ENCODE results near the gene DVL1.
A peak's percentile ranks its signal among the peaks of the same experiment; 100 is the strongest.

Gene DVL1

DNA sequence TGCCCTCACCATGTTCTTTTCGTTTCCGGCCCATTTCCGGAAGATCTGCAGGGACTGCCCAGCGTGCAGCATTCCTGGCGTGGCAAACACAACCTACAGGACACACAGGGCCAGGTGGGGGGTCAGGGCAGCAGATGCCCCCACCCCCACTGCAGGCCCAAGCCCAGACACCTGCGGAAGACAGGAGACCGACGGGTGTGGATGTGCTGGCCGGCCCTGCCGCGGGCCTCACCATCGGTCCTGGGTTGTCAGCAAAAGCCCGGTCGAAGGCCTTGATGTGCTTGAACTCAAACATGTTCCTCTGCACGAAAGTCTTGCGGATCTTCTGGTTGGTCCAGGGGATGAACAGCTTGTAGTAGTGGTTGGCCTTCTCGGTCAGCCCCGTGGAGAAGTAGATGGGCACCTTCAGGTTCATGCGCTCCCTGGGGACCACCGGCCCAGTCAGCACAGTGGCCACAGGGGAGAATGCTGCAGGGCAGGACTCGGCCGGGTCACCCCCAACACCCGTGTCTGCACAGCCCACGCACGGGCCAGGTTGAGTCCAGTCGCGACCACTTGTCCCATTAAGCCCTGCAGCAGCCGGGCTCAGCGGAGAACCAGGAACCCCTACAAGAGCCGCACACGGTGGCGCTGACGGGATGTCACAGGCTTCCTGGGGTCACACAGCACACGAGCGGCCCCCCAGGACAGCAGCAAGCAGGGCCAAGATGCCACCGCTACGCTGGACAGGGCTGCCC lies 35.5 kb downstream of the DVL1 start:
- Histone ChIP-seq H3K23ac (ENCODE audit: low read length in 2 of 2) (no peak overlapping the region), H3K4me1 (ENCODE audit: control insufficient read depth, insufficient read depth, low read depth, low read length) (peaks cover 23% of the 10 kb centered on the region), H2BK12ac (ENCODE audit: low read length in 2 of 2) (no peak overlapping the region), H3K79me1 (replicated peaks; ENCODE audit: low read length, poor library complexity, severe bottlenecking) (peaks cover 37% of the 10 kb centered on the region), H3K27ac (ENCODE audit: low read length, poor library complexity, severe bottlenecking) (no peak overlapping the region), H2BK5ac (ENCODE audit: low read depth, low read length, poor library complexity, severe bottlenecking) (no peak overlapping the region), H3K36me3 (ENCODE audit: control insufficient read depth in 1 of 2, insufficient read depth in 2 of 2, low read depth in 1 of 2, low read length in 2 of 2) (peaks cover 60 to 78% of the 10 kb centered on the region in 2 experiments), H3K9ac (ENCODE audit: low read length) (no peak overlapping the region), H3K18ac (ENCODE audit: low read depth in 1 of 2, low read length in 2 of 2) (no peak overlapping the region), H4K91ac (ENCODE audit: low read length) (no peak overlapping the region), H4K8ac (ENCODE audit: low read length) (no peak overlapping the region), H3K9me3 (ENCODE audit: control insufficient read depth, low read length) (no peaks in the 10 kb centered on the region), H2AK5ac (ENCODE audit: low read length, severe bottlenecking) (no peak overlapping the region), H3K4ac (ENCODE audit: low read depth in 1 of 2, low read length in 2 of 2) (no peak overlapping the region), H2BK120ac (ENCODE audit: low read depth, low read length) (no peak overlapping the region), H3K27me3 (ENCODE audit: control insufficient read depth in 1 of 2, insufficient read depth in 1 of 2, low read length in 2 of 2) (no peaks in the 10 kb centered on the region), H3K4me2 (ENCODE audit: low read length, poor library complexity, severe bottlenecking) (no peak overlapping the region), H3K14ac (ENCODE audit: low read length in 2 of 2) (no peak overlapping the region), H2BK15ac (ENCODE audit: low read depth, poor library complexity, severe bottlenecking) (no peak overlapping the region), H2AFZ (ENCODE audit: low read depth, low read length) (no peak overlapping the region), H3K4me3 (ENCODE audit: insufficient read depth in 1 of 2, low read depth in 1 of 2, low read length in 2 of 2) (peak overlapping the region in 1 of 2 experiments; percentile 27)
- WGBS = 92% methylated on average over 37 of the region's 37 CpGs
- no peak for DNase-seq

- no peak overlapping the region for H2BK120ac ChIP-seq (ENCODE audit: low read depth, low read length)
- H3K4me1 ChIP-seq (ENCODE audit: control insufficient read depth, insufficient read depth, low read depth, low read length) = peaks cover 18% of the 10 kb centered on the region
- H3K23ac ChIP-seq (ENCODE audit: low read length in 2 of 2) = no peak overlapping the region
- no peak overlapping the region for H3K9ac ChIP-seq (ENCODE audit: low read length)
- peaks cover 59 to 78% of the 10 kb centered on the region in 2 experiments for H3K36me3 ChIP-seq (ENCODE audit: control insufficient read depth in 1 of 2, insufficient read depth in 2 of 2, low read depth in 1 of 2, low read length in 2 of 2)
- no peak overlapping the region for H3K27ac ChIP-seq (ENCODE audit: low read length, poor library complexity, severe bottlenecking)
- H3K4me3 ChIP-seq (ENCODE audit: insufficient read depth in 1 of 2, low read depth in 1 of 2, low read length in 2 of 2) = no peak overlapping the region
- H4K8ac ChIP-seq (ENCODE audit: low read length) = no peak overlapping the region
- no peak for DNase-seq
- H2BK12ac ChIP-seq (ENCODE audit: low read length in 2 of 2) = peak overlapping the region in 1 of 2 experiments; percentile 11
- H2AK5ac ChIP-seq (ENCODE audit: low read length, severe bottlenecking) = no peak overlapping the region
- H3K79me1 ChIP-seq (replicated peaks; ENCODE audit: low read length, poor library complexity, severe bottlenecking) = peaks cover 37% of the 10 kb centered on the region
- no peak overlapping the region for H2BK5ac ChIP-seq (ENCODE audit: low read depth, low read length, poor library complexity, severe bottlenecking)
- H3K27me3 ChIP-seq (ENCODE audit: control insufficient read depth in 1 of 2, insufficient read depth in 1 of 2, low read length in 2 of 2) = no peaks in the 10 kb centered on the region
- no peak overlapping the region for H2BK15ac ChIP-seq (ENCODE audit: low read depth, poor library complexity, severe bottlenecking)
- no peak overlapping the region for H3K4ac ChIP-seq (ENCODE audit: low read depth in 1 of 2, low read length in 2 of 2)
- WGBS = 95% methylated on average over 49 of the region's 49 CpGs
- no peak overlapping the region for H3K18ac ChIP-seq (ENCODE audit: low read depth in 1 of 2, low read length in 2 of 2)
- H4K91ac ChIP-seq (ENCODE audit: low read length) = no peak overlapping the region
- H2AFZ ChIP-seq (ENCODE audit: low read depth, low read length) = no peak overlapping the region
- H3K14ac ChIP-seq (ENCODE audit: low read length in 2 of 2) = no peak overlapping the region
- H3K9me3 ChIP-seq (ENCODE audit: control insufficient read depth, low read length) = no peaks in the 10 kb centered on the region
- H3K4me2 ChIP-seq (ENCODE audit: low read length, poor library complexity, severe bottlenecking) = no peak overlapping the region
Observed at GRCh38 chr1:1312450-1313314, 36.5 kb downstream of the DVL1 start.

DNA sequence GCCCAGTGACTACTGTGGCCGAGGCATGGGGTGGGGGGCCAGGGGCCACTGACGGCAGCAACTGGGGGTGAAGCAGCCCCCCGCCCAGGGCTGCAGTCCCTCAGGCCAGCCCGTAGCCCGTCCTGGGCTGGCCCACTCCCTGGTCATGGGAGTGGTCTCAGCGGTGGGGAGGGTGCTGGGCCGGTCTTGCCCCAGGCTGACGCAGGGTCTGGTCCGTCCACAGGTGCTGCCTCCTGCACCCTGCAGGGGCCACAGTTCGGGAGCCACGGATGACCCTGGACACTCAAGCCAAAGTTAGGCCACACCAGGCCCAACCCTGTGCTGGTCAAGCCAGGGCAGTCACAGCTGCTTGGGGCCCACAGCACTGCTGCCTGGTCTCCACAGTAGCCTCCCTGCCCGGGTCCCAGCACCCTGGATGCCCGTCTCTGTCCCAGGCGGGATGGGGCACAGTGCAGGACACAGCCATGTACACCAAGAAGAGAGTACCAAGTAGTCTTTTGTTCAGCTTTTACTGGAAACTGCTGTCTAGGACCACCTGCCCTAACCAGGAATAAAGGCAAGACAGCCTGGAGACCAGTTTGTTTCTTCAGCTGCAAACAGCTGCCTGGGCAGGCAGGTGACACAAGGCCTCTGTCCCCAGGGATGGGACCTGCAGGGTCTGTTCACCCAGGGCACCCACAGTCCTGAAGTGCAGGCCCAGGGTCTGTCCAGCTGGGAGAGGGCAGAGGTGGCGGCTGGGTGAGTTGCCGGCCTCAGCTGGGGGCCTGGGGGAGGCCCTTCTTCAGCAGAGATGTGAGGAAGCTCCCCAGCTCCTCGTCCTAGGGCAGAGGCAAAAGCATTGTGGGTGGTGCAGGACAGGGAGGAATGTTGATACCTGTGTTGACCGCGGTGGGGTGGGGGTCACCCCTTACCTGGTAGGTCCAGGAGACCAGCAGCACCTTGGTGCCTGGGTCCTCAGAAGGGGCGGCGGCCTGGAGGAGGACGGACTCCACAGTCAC lies 37.8 kb downstream of the DVL1 start:
- WGBS = 94% methylated on average over 22 of the region's 22 CpGs
- H3K9me3 ChIP-seq (ENCODE audit: control insufficient read depth, low read length) = no peaks in the 10 kb centered on the region
- H4K8ac ChIP-seq (ENCODE audit: low read length) = no peak overlapping the region

More for the DNA sequence above, 37.8 kb downstream of the DVL1 start:
- no peaks in the 10 kb centered on the region for H3K27me3 ChIP-seq (ENCODE audit: control insufficient read depth in 1 of 2, insufficient read depth in 1 of 2, low read length in 2 of 2)
- H2BK15ac ChIP-seq (ENCODE audit: low read depth, poor library complexity, severe bottlenecking) = no peak overlapping the region
- peaks cover 53 to 74% of the 10 kb centered on the region in 2 experiments for H3K36me3 ChIP-seq (ENCODE audit: control insufficient read depth in 1 of 2, insufficient read depth in 2 of 2, low read depth in 1 of 2, low read length in 2 of 2)
- H3K4me3 ChIP-seq (ENCODE audit: insufficient read depth in 1 of 2, low read depth in 1 of 2, low read length in 2 of 2) = peak overlapping the region in 1 of 2 experiments; percentile 1
- H3K14ac ChIP-seq (ENCODE audit: low read length in 2 of 2) = no peak overlapping the region
- H2BK120ac ChIP-seq (ENCODE audit: low read depth, low read length) = no peak overlapping the region
- H3K4me1 ChIP-seq (ENCODE audit: control insufficient read depth, insufficient read depth, low read depth, low read length) = peaks cover 27% of the 10 kb centered on the region
- peak overlapping the region in 1 of 2 experiments; percentile 47 for H2BK12ac ChIP-seq (ENCODE audit: low read length in 2 of 2)
- H3K23ac ChIP-seq (ENCODE audit: low read length in 2 of 2) = no peak overlapping the region
- H3K4me2 ChIP-seq (ENCODE audit: low read length, poor library complexity, severe bottlenecking) = no peak overlapping the region
- no peak overlapping the region for H2AK5ac ChIP-seq (ENCODE audit: low read length, severe bottlenecking)
- H4K91ac ChIP-seq (ENCODE audit: low read length) = no peak overlapping the region
- H3K27ac ChIP-seq (ENCODE audit: low read length, poor library complexity, severe bottlenecking) = no peak overlapping the region
- no peak overlapping the region for H3K9ac ChIP-seq (ENCODE audit: low read length)
- no peak for DNase-seq
- peaks cover 34% of the 10 kb centered on the region for H3K79me1 ChIP-seq (replicated peaks; ENCODE audit: low read length, poor library complexity, severe bottlenecking)
- no peak overlapping the region for H3K18ac ChIP-seq (ENCODE audit: low read depth in 1 of 2, low read length in 2 of 2)
- H2BK5ac ChIP-seq (ENCODE audit: low read depth, low read length, poor library complexity, severe bottlenecking) = no peak overlapping the region
- no peak overlapping the region for H3K4ac ChIP-seq (ENCODE audit: low read depth in 1 of 2, low read length in 2 of 2)
- H2AFZ ChIP-seq (ENCODE audit: low read depth, low read length) = no peak overlapping the region
